ENCODE measurements around the gene LGALS8.

The LGALS8 gene

DNA sequence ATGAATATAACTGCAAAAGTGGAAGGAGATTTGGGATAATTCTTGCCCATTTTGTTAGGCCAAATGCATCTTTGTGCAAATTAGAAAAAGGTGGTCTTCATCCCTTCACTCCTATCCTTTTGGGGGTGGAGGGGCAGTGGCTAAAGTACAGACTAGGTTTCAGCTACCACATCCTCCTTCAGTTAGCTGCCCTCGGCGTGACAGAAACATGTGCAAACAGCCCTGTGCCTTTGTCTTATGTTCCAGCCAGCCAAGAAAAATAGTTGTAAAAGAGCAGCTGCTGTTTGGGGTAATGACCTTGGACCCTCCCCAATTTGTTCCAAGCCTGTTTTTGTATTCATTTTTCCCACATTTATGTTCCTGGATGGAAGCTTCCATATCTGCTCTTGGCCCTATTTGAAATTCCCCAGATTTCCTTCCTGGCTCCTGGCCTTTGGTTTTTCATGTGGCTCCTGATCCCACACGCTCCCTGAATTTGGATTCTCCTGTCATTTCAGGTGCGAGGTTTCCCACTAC lies 8.3 kb upstream of the LGALS8 start:
- TF ChIP-seq ZFP3 (CRISPR knock-in tag; IDR thresholded peaks at IDR 0.05), result no peak
- TF ChIP-seq ZC3H10 (CRISPR knock-in tag; IDR thresholded peaks at IDR 0.05), result no peak
- no peak for TF ChIP-seq ESRRG (CRISPR knock-in tag; IDR thresholded peaks at IDR 0.05)
- TF ChIP-seq ZNF70 (CRISPR knock-in tag; IDR thresholded peaks at IDR 0.05), result no peak
- no peak for TF ChIP-seq SNAI2 (CRISPR knock-in tag; IDR thresholded peaks at IDR 0.05)
- ATAC-seq, result no peak

DNA sequence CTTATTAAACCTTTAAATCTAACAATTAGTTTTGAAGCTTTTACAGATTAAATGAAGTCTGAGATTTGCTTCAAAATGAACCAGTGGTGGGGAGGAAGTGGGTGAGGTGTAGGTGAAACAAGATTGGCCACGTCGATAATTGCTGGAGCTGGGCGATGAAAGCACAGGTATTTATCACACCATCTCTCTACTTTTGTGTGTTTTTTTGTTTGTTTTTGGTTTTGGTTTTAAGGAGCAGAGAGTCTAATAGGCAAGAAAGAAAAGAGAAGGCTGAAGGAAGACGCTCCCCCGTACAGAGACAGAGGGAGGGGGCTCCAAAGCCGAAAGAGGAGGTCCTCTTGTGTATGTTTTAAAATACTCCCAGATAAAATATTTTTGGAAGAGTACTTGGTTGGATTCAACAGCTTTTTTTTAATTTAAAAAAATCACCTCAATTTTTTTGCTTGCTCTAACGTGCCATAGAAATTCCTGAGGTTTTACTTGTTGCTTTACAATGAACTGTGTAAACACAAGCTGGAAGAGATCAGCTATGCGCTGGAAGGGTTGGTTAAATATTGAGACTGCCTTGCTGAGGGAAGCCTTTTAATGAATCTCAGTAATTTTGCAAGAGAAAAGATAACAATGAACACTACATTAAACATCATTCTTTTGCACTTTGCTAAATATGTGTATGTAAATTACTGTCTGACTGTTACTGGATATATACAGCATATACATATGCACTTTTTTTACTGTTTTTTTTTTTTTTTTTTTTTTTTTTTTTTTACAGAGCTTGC lies 6.7 kb upstream of the LGALS8 start:
- TF ChIP-seq ESRRG (CRISPR knock-in tag; IDR thresholded peaks at IDR 0.05), result no peak
- TF ChIP-seq, protein P1, sequence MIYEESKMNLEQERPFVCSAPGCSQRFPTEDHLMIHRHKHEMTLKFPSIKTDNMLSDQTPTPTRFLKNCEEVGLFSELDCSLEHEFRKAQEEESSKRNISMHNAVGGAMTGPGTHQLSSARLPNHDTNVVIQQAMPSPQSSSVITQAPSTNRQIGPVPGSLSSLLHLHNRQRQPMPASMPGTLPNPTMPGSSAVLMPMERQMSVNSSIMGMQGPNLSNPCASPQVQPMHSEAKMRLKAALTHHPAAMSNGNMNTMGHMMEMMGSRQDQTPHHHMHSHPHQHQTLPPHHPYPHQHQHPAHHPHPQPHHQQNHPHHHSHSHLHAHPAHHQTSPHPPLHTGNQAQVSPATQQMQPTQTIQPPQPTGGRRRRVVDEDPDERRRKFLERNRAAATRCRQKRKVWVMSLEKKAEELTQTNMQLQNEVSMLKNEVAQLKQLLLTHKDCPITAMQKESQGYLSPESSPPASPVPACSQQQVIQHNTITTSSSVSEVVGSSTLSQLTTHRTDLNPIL (CRISPR knock-in tag; IDR thresholded peaks at IDR 0.05; ENCODE audit: low read depth), result no peak
- no peak for TF ChIP-seq ZNF70 (CRISPR knock-in tag; IDR thresholded peaks at IDR 0.05)
- no peak for TF ChIP-seq CSDC2 (CRISPR knock-in tag; IDR thresholded peaks at IDR 0.05)
- no peak for TF ChIP-seq BACH2 (CRISPR knock-in tag; IDR thresholded peaks at IDR 0.05; ENCODE audit: borderline replicate concordance)
- no peak for TF ChIP-seq ZNF565 (CRISPR knock-in tag; conservative IDR thresholded peaks at IDR 0.05; ENCODE audit: low read depth)
- ATAC-seq, result peak; percentile 75

DNA sequence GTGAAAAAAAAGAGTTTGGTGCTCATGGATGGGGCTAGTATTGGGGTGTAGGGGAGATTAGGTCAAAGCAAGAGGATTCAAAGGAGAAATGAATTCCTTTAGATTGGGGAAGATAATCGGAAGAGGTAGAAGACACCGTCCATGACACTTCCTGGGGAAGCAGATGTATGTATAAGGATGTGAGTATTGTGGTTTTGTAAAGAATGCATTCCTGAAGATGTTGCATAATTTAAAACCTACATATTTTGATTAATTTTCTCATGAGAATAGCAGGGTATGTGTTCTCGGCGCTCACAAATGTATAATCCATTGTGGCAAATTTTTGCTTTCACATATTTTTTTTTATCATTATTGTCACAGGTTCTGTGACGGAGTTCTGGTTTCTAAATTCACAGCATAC lies 5.5 kb upstream of the LGALS8 start:
- TF ChIP-seq, protein P2, sequence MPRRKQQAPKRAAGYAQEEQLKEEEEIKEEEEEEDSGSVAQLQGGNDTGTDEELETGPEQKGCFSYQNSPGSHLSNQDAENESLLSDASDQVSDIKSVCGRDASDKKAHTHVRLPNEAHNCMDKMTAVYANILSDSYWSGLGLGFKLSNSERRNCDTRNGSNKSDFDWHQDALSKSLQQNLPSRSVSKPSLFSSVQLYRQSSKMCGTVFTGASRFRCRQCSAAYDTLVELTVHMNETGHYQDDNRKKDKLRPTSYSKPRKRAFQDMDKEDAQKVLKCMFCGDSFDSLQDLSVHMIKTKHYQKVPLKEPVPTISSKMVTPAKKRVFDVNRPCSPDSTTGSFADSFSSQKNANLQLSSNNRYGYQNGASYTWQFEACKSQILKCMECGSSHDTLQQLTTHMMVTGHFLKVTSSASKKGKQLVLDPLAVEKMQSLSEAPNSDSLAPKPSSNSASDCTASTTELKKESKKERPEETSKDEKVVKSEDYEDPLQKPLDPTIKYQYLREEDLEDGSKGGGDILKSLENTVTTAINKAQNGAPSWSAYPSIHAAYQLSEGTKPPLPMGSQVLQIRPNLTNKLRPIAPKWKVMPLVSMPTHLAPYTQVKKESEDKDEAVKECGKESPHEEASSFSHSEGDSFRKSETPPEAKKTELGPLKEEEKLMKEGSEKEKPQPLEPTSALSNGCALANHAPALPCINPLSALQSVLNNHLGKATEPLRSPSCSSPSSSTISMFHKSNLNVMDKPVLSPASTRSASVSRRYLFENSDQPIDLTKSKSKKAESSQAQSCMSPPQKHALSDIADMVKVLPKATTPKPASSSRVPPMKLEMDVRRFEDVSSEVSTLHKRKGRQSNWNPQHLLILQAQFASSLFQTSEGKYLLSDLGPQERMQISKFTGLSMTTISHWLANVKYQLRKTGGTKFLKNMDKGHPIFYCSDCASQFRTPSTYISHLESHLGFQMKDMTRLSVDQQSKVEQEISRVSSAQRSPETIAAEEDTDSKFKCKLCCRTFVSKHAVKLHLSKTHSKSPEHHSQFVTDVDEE (CRISPR knock-in tag; IDR thresholded peaks at IDR 0.05), result no peak
- TF ChIP-seq SNAI2 (CRISPR knock-in tag; IDR thresholded peaks at IDR 0.05), result no peak
- no peak for TF ChIP-seq TCF4 (CRISPR knock-in tag; IDR thresholded peaks at IDR 0.05; ENCODE audit: borderline replicate concordance)
- no peak for TF ChIP-seq ZNF70 (CRISPR knock-in tag; IDR thresholded peaks at IDR 0.05)
- no peak for TF ChIP-seq BACH2 (CRISPR knock-in tag; IDR thresholded peaks at IDR 0.05; ENCODE audit: borderline replicate concordance)
- TF ChIP-seq ARNTL (CRISPR knock-in tag; IDR thresholded peaks at IDR 0.05; ENCODE audit: borderline replicate concordance, low read depth), result no peak
- TF ChIP-seq OSR1 (CRISPR knock-in tag; IDR thresholded peaks at IDR 0.05), result no peak
- no peak for TF ChIP-seq TOX (CRISPR knock-in tag; IDR thresholded peaks at IDR 0.05; ENCODE audit: borderline replicate concordance)
- no peak for TF ChIP-seq CSDC2 (CRISPR knock-in tag; IDR thresholded peaks at IDR 0.05)
- TF ChIP-seq GLIS3 (CRISPR knock-in tag; IDR thresholded peaks at IDR 0.05), result no peak
- no peak for ATAC-seq

DNA sequence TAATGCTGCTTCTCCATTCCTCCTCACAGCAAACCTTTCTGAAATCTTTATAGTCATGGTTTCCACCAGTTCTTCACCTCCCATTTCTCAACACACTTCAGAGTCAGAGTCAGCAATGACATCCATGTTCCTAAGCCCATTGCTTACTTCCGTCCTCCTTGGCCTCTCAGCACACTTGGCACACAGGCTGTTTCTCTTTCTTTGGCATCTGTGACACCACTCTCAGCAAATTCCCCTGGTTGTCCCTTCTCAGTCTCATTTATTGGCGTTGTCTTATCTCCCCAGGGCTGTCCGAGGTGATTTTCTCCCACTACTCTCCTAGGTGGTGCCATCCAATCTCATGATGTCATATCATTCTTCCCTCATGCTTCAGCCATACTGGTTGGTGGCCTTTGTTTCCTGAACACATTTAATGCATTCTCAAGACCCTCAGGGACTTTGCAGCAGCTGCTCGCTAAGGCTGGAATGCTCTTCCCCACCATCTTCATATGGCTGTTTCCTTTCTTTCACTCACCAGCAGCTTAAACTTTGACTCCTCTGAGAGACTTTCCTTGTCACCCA lies 3.3 kb upstream of the LGALS8 start:
- TF ChIP-seq, protein P3, sequence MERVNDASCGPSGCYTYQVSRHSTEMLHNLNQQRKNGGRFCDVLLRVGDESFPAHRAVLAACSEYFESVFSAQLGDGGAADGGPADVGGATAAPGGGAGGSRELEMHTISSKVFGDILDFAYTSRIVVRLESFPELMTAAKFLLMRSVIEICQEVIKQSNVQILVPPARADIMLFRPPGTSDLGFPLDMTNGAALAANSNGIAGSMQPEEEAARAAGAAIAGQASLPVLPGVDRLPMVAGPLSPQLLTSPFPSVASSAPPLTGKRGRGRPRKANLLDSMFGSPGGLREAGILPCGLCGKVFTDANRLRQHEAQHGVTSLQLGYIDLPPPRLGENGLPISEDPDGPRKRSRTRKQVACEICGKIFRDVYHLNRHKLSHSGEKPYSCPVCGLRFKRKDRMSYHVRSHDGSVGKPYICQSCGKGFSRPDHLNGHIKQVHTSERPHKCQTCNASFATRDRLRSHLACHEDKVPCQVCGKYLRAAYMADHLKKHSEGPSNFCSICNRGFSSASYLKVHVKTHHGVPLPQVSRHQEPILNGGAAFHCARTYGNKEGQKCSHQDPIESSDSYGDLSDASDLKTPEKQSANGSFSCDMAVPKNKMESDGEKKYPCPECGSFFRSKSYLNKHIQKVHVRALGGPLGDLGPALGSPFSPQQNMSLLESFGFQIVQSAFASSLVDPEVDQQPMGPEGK (CRISPR knock-in tag; IDR thresholded peaks at IDR 0.05; ENCODE audit: borderline replicate concordance), result no peak
- TF ChIP-seq PPARA (CRISPR knock-in tag; IDR thresholded peaks at IDR 0.05; ENCODE audit: borderline replicate concordance) (no peak), BACH2 (CRISPR knock-in tag; IDR thresholded peaks at IDR 0.05; ENCODE audit: borderline replicate concordance) (no peak)
- ATAC-seq, result no peak

DNA sequence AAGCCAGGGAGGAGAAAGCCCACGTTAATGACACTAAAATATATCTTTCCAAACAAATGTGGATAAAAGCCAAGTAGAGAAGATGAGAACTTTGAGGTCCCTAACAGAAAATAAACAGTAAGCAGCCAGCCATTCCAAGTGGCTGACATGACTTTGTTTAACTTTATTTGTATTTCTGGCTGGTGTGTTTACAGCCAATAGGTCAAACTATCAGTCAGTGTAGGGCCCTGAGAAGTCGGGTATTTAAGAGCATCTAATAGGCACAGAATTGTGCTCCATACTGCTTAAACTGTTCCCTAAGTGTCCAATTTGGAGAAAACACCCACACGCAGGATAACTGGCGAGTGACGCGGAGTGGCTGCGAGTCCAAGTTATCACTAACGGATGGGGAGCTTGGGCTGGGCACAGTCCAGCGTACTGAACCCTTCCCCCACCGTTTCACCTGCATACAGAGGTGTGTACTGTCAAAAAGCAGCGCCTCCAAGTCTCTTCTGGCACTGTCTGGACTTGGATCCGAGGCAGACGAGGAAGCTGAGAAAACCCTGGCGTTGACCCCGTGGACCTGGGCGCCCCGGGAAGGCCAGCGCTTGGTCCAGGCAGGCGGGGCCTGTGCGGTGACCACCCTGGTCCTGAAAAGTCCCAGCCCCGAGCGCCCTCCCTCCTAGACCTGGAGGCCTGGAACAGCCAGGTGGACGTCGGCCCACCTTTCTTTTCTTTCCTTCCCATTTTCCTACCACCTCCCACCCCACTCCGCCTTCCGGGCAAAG lies 662 bp upstream of the LGALS8 start:
- ATAC-seq, result no peak; the same call in 2 of the 3 replicates
- TF ChIP-seq ZFP3 (CRISPR knock-in tag; IDR thresholded peaks at IDR 0.05) (no peak), GLIS3 (CRISPR knock-in tag; IDR thresholded peaks at IDR 0.05) (no peak), PPARA (CRISPR knock-in tag; IDR thresholded peaks at IDR 0.05; ENCODE audit: borderline replicate concordance) (no peak), BACH2 (CRISPR knock-in tag; IDR thresholded peaks at IDR 0.05; ENCODE audit: borderline replicate concordance) (no peak), RARB (CRISPR knock-in tag; IDR thresholded peaks at IDR 0.05) (no peak), CSDC2 (CRISPR knock-in tag; IDR thresholded peaks at IDR 0.05) (no peak), ZFP30 (CRISPR knock-in tag; IDR thresholded peaks at IDR 0.05) (no peak)
- TF ChIP-seq, protein P4, sequence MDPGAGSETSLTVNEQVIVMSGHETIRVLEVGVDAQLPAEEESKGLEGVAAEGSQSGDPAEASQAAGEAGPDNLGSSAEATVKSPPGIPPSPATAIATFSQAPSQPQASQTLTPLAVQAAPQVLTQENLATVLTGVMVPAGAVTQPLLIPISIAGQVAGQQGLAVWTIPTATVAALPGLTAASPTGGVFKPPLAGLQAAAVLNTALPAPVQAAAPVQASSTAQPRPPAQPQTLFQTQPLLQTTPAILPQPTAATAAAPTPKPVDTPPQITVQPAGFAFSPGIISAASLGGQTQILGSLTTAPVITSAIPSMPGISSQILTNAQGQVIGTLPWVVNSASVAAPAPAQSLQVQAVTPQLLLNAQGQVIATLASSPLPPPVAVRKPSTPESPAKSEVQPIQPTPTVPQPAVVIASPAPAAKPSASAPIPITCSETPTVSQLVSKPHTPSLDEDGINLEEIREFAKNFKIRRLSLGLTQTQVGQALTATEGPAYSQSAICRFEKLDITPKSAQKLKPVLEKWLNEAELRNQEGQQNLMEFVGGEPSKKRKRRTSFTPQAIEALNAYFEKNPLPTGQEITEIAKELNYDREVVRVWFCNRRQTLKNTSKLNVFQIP (CRISPR knock-in tag; IDR thresholded peaks at IDR 0.05; ENCODE audit: borderline replicate concordance, low read depth), result no peak
- TF ChIP-seq, protein P1 (CRISPR knock-in tag; IDR thresholded peaks at IDR 0.05; ENCODE audit: low read depth), result no peak
- TF ChIP-seq, protein P5, sequence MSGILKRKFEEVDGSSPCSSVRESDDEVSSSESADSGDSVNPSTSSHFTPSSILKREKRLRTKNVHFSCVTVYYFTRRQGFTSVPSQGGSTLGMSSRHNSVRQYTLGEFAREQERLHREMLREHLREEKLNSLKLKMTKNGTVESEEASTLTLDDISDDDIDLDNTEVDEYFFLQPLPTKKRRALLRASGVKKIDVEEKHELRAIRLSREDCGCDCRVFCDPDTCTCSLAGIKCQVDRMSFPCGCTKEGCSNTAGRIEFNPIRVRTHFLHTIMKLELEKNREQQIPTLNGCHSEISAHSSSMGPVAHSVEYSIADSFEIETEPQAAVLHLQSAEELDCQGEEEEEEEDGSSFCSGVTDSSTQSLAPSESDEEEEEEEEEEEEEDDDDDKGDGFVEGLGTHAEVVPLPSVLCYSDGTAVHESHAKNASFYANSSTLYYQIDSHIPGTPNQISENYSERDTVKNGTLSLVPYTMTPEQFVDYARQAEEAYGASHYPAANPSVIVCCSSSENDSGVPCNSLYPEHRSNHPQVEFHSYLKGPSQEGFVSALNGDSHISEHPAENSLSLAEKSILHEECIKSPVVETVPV (CRISPR knock-in tag; IDR thresholded peaks at IDR 0.05), result no peak
